Ecto neural progenitor cell (in vitro differentiated cells): ENCODE data around the gene KCNJ9.
"Not testable (repeated sequence)": the region's sequence is repeated elsewhere in the genome, so short reads cannot be mapped to it uniquely, and the experiment has no call there.

Experiments used
- DNase-seq: peaks from one replicate; pipeline ENCODE4 v3.0.0-alpha.2; 2018; ENCODE audit warnings: low spot score

KCNJ9 gene

DNA sequence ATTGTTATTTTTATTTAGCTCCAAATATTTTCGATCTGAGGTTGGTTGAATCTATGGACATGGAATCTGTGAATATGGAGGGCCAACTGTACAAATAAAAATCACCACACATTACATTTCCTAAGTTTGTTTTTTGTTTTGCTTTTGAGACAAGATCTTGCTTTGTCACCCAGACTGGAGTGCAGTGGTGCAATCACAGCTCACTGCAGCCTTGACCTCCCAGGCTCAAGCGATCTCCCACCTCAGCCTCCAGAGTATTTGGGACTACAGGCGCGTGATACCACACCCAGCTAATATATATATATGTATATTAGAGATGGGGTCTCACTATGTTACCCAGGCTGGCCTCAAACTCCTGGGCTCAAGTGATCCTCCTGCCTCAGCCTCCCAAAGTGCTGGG is 45.0 kb downstream of the KCNJ9 start:
- DNase-seq = not testable (repeated sequence)

DNA sequence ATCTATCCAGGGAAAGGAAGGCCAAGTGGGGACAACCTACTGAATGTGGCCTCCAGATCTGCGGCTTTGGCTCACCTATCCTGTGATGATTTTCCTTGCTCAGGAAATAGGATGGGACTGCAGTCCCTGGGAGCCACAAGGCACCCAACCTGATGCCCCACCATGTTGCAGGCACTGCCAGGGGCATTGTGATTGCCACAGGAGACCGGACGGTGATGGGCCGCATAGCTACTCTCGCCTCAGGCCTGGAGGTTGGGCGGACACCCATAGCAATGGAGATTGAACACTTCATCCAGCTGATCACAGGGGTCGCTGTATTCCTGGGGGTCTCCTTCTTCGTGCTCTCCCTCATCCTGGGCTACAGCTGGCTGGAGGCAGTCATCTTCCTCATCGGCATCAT is 46.0 kb downstream of the KCNJ9 start:
- no peak for DNase-seq

DNA sequence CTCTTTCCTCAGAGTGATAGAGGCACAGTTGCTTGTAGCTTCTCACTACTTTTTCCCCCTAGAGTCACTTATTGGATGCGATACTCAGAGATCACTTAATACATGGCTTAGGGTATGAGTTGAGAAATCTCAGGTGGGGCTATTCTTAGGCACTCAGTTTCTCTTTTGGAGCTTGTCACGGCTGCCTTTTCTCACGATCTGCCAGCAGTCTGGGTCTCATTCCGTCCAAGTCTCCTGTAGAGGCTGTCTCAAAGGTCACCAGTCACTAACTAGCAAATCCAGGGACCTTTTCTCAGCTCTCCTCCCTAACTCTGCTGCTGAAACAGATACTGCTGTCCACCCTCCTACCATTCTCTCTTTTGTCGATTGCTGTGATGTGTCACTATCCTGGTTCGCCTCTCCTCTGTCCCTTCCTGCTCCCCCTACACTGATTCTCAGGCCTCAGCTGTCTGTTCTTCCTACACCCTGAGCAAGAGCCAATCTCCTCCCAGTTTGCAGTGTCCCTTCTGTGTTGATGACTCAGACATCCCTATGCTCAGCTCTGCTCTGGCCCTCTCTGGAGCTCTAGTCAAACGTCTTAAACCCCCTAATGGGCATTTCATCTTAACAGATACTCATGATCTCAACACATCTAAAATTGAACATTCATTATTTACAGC is 46.7 kb downstream of the KCNJ9 start:
- DNase-seq = no peak

DNA sequence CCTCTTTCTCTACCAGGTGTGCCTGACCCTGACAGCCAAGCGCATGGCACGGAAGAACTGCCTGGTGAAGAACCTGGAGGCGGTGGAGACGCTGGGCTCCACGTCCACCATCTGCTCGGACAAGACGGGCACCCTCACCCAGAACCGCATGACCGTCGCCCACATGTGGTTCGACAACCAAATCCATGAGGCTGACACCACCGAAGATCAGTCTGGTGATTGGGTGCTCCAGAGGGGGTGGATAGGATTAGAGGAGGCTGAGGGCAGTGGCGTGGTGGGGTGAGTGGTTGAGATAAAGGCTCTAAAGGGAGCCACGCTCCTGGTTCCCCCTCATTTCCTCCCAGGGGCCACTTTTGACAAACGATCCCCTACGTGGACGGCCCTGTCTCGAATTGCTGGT is 47.3 kb downstream of the KCNJ9 start:
- no peak for DNase-seq

DNA sequence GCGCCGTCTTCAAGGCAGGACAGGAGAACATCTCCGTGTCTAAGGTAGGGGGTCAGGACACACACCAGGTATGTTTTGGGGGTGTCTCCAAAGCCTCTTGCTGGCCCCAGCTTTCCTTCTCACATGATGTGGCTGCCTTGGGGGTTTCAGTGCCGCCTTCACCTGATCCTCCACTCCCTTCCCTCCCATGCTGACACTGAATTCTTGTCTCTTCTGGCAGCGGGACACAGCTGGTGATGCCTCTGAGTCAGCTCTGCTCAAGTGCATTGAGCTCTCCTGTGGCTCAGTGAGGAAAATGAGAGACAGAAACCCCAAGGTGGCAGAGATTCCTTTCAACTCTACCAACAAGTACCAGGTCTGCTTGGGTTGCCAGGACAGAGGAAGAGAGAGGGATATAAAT is 47.7 kb downstream of the KCNJ9 start:
- no peak for DNase-seq

DNA sequence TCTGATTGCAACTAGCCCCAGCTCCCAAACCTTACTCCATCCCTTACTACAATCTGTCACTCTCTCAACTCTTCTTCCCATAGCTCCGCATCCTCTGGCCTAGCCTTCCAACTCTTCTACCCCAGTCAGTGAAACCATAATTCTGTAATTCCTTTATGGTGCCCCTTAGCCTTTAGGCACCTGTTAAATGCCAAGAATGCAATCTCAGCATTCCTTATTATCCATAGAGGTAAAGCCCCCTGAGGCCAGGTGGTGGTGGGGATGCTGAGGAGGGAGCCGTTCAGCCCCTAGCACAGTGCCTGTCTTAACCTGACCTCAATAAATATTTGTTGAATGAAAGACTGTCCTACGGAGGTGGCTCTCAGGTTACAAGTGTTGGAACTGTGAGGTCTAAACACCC is 48.2 kb downstream of the KCNJ9 start:
- no peak for DNase-seq

DNA sequence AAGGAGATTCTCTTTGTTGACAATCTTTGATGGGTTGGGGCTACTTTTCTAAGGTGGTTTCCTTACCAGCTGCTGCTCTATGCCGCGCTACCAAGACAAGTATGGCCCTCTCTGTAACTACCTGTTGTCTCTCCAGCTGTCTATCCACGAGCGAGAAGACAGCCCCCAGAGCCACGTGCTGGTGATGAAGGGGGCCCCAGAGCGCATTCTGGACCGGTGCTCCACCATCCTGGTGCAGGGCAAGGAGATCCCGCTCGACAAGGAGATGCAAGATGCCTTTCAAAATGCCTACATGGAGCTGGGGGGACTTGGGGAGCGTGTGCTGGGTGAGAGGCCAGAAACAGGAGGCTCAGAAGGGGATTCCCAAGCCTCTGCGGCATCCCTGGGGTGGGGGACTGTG is 48.6 kb downstream of the KCNJ9 start:
- no peak for DNase-seq

DNA sequence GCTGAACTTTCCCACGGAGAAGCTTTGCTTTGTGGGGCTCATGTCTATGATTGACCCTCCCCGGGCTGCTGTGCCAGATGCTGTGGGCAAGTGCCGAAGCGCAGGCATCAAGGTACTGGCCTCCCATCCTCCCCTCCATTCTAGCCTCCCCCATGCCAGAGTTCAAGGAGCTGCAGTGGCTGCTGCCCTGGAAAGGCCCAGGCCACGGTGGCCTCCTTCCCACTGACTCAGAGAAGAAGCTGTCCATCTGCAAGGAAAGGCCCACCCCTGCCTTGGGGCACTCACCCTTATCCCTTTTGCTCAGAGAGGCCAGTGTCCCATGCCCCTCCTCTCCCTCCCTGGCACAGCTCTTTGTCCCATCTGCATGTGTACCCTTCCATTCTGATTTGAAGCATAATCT is 49.1 kb downstream of the KCNJ9 start:
- DNase-seq = no peak

DNA sequence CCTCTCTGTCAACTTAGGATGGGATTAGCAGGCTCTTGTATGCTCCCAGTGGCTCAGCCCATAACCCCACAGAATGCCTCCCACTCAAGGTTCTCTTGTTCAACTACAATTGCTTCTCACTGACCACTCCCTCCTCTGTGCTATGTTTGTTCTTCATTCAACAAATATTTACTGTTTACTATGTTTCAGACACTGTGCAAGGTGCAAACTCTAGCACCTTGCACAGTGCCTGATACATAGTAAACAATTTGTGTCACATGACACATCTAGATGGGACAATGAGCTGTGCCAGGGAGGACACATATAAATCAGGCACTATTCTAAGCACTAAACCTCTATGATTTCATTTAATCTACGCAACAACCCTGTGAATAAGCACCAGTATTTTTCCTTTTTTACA is 49.6 kb downstream of the KCNJ9 start:
- DNase-seq = no peak

DNA sequence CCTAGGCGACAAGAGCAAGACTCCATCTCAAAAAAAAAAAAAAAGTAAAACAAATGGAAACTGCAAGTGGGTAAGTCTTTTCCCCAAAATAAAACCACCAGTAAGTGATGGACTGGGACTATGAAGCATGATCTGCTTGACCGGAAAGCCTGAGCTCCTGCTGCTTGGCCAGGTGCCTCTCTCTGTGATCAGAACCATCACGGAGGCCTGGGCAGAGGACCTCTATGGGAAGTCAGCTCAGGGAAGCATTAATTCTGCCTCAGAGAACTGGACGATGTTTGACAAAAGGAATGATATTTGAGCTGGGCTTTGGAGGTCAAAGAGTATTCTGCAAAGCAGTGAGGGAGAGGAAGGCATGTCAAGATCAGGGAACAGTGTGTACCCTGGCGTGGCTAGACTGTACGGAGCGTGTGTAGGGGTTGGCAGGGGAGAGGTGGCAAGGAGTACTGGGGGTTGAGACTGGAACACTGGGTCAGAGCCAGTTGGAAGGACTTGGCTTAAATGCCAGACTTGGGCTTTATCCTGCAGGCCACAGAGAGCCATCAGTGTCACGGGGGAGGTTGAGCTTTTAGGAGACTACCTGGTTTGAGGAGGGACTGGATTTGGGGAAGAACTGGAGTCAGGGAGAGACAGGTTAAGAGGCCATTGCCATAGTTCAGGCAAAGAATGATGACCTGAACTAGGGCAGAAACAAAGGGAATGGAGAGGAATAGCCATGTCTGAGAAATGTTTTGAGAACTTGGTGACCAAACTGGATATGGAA is 50.6 kb downstream of the KCNJ9 start:
- no peak for DNase-seq

DNA sequence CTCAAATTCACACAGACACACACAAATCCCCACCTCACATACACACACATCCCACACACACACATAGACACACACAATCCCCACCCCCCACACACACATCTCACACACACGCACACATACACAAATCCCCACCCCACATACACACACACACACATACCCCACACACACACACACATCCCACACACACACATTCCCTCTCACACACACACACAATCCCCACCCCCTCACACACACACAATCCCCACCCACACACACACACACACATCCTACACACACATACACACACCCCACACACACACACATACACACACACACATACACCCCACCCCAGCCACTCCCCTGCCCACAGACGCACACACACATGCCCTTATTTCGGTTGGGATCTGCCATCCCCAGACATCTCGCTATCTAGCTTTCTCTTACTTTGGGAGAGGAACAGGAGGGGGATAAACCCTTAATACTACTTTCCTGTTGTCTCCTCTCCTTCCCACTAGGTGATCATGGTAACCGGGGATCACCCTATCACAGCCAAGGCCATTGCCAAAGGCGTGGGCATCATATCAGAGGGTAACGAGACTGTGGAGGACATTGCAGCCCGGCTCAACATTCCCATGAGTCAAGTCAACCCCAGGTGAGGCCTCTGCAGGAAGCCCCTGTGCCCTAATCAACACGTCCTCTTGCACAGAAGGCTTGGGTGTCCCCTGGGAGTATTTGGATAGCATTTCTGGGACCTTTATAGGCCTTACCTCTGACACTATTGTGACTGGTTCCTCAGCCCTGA is 52.8 kb downstream of the KCNJ9 start:
- no peak for DNase-seq

DNA sequence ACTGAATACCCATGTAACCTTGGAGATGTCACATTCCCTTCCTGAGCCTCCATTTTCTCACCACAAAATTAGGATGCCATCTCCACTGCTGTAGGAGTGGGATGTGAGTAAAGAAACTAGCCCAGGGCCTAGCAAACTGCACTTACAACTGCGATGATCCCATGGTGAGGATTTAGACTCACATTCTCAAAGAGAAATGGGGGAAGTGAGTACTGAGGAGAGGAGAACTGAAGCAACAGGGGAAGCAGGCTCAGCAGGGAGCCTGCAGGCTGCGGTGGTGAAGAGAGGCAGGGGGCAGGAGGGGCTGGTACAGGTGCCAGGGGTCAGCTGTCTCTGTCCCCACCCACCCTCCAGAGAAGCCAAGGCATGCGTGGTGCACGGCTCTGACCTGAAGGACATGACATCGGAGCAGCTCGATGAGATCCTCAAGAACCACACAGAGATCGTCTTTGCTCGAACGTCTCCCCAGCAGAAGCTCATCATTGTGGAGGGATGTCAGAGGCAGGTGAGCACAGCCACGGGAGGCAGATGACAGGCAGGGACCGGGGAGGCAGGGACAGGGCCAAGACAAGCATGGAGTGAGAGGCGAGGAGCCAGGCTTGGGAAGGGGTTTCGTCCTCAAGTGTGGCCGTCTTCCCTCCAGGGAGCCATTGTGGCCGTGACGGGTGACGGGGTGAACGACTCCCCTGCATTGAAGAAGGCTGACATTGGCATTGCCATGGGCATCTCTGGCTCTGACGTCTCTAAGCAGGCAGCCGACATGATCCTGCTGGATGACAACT is 53.6 kb downstream of the KCNJ9 start:
- no peak for DNase-seq

DNA sequence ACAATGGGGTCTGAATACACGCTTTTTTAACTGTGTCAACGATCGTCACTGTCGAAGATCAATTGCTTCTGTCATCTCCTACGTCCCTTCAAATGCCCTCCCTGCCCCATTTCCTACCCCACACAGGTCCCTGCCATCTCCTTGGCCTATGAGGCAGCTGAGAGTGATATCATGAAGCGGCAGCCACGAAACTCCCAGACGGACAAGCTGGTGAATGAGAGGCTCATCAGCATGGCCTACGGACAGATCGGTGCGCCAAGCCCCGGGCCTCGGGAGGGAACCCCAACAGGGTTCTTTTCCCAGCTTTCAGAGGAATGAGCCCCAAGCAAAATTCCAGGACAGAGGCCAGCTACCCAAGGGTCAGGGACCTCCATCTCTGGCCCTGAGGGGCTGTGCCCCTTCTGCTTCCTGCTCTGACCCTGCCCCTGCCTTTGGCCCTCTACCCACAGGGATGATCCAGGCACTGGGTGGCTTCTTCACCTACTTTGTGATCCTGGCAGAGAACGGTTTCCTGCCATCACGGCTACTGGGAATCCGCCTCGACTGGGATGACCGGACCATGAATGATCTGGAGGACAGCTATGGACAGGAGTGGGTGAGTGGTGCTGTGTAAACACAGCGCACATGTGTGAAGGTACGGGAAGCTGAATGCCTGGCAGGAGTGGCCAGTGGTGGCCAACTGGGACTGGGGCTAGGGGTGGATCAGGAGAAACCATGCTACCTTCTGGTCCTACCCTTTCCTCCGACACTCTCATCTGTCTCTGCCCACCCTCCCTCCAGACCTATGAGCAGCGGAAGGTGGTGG is 55.0 kb downstream of the KCNJ9 start:
- DNase-seq = no peak

DNA sequence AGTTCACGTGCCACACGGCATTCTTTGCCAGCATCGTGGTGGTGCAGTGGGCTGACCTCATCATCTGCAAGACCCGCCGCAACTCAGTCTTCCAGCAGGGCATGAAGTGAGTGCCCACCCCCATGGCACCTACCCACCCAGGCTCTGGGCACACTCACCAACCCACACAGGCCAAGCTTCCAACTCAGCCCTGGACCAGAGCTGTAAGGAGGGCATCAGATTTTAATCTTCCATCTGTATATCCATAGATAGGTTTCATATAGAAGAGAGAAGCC is 55.5 kb downstream of the KCNJ9 start:
- no peak for DNase-seq

DNA sequence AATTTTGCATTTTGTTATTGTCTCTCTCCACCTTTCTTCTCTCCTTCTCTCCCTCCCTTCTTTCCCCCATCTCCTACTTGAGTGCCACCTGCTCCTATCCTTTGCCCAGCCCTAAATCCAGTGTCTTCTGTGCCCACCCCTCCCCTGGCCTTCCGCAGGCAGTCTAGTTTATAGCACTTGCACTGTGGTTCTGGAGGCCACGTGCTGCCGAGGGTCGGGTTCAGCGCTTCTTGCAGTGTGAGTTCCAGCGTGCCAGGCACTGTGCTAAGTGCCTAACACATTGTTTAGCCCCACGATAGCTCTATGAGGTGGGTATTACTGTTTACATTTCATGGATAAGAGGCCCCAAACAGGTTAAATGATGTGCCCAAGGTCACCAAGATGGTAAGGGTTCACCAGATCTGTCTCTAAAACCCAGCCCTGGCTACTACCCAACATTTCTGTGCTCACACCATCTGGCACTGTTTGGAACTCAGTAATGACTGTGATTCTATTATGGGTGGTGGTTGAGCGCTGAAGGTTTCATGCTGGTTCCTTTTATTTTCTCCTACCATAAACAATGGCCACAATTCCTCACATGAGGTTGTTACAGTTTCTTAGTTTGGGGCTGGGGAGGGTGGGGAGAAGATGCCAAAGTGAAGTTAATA is 56.0 kb downstream of the KCNJ9 start:
- no peak for DNase-seq

DNA sequence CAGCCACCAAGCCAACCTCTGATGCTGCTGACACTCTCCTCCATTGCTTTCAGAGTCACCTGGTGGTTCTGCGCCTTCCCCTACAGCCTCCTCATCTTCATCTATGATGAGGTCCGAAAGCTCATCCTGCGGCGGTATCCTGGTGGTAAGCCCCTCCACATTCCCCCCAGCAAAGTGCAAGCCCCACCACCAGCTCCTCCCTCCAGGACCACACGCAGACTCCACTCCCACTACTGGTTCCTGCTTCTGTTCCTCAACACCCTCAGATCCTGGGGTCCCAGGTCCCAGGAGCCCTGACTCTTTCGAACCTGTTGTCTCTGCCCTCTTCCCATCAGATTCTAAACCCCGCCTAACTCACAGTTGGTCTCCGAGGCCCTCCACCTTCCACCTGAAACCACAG is 58.5 kb downstream of the KCNJ9 start:
- DNase-seq = no peak
